ENCODE data around the gene PRKN.

The PRKN gene

DNA sequence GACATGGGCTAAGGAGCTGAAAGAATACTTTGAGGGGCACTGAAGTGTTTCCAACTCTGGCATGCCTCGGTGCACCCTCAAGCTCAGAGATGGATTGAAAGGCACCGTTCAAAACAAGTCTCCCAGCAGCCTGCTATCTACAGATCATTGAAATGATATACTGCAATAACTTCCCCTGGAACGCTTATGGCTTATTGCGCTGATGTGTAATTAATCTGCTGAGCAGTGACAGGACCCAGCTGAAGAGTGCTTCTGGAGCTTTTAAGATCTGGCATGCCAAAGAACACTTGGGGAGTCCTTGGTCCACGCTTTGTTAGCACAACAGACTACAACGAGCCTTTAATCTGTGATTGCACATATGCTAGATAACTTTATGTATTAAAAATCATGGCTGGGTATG, 708.2 kb downstream of the PRKN start:
- no peak for DNase-seq

DNA sequence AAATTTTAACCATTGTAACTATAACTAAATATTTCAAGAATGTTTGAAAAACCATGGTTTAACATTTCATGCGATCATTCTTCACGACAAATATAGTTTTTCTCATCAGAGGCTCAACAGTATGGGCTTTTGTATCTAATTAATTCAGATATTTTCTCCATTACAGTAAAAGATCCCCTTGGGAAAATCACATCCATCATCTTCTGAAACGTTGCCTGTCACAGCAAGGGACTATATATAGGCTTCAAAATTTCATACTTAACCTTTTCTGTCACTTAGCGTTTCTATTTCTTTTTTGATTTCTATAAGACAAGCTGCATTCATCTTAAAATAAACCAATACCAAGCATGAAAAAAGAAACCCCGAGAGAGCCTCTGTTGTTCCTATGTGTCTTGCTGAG, 710.0 kb downstream of the PRKN start:
- no peak for DNase-seq

DNA sequence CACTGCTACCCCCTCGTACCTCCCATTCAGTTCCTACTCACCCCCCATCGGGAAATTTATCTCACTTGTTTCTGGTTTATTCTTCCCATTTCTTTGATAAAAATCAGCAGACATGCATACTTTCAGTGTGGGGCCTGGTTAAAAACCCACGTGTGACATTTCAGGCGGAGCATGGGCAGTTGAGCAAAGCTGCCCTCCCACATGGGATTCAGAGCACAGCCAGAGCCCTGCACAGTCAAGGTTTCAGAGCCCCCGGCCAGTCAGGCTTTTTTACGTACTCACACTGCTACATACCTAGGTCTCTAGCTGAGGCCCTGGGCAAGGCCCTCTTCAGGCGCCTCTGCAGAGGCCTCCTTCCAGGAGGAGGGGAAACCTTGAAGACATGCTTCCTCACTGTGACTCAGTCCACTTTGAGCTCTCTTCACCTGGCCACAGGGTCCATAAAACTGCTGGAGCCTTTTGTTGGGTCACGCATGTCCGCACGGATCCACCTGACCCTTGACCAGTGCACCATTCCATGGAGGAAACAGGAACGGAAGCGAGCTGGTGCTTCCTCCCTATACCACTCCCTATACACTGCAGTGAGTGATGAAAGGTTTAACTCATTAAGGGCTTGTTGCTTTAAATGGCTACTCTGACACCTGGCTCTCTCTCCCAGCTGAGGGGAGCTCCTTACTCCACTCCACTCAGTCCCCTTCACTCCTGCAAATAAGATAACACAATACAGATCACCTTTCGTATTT, 713.3 kb downstream of the PRKN start:
- no peak for DNase-seq

DNA sequence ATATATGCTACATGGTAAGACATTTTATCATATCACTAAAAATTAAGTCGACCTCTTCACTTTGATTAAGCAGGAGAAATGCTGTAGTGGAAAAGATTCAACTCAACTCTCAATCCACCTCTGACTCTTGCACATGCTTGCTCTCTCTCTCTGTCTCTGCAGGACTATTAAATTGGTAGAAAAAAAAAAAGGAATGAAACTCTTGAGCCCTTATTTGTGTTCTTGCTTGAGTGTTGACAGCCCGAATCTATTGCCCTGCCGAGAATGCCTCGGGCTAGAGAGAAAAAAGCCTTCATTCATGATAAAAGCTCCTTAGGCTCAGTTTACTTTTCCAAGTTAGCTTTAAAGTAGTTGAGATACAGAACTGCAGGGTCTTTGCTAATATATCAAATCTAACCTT, 722.2 kb downstream of the PRKN start:
- DNase-seq: no peak

DNA sequence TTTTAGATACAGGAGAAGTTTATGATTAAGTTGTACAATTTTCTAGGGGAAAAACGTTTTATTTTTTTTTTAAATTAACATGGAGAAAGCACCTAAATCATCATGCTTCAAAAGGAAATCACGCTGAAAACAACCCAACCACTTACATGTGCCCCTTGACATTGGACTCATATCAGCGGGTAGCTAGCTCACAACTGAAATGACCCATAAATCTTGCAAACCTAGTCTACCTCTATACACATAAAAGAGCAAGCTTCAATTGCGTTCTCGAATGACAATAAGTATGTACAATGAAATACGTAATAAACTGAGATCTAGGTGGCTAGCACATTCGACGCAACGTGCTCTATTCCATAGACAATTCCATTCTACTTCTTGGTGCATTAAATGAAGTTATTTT, 730.8 kb downstream of the PRKN start:
- no peak for DNase-seq

DNA sequence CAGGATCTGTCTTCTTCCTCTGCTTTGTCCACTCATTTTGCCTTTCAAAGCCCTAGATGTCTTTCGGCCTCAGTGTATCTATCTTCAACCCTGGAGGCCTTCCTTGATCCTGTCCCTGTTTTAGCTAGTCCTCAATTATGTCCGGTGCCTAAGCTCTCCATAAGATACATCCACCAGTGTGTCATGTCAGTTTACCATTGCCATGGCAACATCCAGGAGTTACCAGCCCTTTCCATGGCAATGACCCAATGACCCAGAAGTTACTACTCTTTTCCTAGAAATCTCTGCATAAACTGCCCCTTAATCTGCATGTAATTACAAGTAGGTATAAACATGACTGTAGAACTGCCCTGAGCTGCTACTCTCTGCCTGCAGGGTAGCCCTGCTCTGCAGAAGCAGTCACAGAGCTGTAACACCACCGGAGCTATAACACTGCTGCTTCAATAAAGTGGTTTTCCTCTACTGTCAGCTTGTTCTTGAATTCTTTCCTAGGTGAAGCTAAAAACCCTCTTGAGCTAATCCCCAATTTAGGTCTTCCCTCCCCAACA, 741.6 kb downstream of the PRKN start:
- no peak for DNase-seq

DNA sequence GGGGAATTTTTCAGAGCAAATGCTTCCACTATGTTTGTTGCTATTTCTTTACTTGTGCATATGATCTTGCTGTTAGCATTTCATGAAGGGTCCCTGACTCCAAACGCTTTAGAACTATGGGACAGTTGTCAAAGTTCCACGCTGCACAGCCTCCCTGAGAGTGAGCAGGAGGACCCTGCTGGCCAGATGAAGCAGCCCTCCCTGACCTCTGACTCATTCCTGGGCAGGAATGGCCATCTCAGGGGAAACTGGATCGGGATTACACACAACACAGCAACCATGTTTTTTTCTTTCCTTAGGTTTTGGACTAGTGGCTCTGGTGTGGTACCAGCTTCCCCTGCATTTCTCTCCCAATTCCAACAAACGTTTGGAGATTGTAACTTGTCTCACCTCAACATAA, 742.9 kb downstream of the PRKN start:
- no peak for DNase-seq

DNA sequence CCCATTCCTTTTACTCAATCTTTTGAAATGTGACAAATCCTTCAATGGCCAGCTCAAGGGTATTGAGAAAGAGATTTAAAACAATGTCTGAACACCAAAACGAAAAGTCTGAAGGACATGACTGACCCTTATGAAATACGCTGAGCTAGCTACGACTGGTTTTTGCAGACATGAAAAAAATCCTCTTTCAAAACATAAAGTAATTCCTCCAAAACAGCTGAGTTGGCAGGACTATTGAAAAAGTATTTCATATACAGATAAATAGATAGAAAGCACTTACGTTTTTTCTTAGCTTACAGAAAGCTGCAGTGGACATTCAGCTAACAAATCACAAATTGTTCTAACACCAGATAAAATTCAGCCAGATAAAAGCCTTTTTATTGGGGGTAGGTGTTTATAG, 751.0 kb downstream of the PRKN start:
- DNase-seq: no peak

DNA sequence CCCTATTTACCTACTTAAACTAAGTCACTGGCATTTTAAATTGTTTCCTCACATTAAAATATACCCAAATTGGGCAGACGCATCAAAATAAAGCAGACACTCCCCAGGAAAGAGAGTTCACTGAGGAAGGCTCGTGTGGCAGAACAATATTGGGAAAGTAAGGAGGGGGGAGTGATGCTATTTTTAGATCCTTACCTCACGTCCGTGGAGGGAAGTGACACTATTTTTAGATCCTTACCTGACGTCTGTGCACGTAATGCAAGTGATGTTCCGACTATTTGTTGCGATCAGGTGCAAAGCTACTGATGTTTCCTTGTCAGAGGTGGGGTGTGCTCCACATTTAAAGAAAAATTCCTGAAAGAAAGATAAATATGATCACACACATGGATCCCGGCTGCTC, 754.5 kb downstream of the PRKN start:
- no peak for DNase-seq

DNA sequence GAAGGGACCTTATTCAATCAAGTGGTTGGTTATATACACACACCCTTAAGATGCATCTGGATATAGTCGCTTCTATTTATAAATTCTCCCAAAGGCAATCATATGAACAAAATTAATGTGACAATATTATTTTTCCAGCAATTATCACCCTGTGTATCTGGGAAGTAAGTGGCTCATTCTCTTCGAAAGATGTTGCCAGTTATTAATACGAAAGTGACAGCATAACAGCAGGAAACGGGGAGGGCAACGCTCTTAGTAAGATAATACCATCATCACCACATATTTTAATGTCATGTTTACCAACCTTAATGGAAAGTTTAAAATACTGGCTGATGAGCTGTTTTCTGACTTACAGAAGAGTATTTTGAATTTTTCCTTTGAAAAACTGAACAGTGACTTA, 756.5 kb downstream of the PRKN start:
- DNase-seq: no peak

DNA sequence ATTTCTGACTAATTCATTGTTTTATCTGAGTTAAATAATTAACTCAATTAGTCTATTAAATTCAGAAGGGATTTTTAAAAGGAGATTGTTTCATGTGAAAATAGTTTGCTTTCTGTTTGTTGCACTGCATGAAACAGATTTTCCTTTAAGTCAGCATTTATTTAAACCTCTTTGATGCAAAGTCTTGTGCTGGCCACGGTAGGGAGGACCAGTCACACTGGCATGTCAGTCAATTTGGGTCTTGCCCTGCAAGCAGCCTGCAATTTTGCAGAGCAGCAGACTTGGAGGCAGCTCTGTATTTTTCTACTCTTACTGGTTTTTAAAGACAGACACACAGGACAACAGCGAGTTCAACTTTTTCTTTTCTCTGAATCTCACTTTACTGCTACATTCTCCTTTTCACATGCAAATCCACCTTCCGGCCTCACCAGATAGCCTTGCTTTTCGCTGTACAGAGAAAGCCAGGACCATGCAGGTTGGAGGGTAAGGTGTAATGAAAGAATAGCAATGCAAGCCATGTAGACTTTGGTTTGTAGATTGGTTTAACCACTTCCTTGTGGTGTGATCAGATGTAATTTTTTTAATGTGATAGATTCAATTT, 763.8 kb downstream of the PRKN start:
- no peak for DNase-seq

DNA sequence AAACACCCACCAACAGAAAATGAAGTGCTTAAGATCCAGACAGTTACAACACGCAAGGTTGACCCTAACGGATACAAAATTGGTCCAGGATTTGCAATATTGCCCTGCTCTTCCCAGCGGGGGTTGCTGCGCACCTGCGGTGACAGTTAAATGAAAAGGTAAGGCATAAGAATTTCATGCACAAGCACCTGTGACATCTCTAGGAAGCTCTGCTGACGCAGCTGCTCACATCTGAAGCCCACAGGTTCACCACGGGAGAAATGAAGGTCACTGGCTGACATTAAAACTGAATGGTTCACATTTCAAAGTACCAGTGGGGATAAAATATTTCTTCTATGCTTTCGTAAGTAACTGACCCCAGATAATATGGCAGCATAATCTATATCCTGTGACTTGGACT, 764.4 kb downstream of the PRKN start:
- no peak for DNase-seq

DNA sequence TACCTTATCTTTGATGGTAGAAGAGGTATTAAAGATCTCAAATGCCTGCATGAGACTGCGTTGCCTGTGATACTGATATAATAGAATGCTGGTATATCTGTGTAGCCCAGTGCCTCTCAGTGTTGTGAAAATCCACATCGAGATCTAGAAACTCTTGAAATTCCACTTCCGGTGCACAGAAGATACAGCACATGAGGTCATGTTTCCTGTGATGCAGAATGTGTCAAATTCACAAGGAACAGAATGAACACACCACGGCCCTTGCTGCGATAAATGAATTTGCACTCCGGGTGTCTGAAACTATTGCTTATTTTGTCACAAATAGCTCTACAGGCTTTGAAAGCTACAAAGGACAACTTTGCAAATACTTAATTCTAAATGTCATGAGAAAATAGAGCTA, 765.8 kb downstream of the PRKN start:
- DNase-seq: no peak

DNA sequence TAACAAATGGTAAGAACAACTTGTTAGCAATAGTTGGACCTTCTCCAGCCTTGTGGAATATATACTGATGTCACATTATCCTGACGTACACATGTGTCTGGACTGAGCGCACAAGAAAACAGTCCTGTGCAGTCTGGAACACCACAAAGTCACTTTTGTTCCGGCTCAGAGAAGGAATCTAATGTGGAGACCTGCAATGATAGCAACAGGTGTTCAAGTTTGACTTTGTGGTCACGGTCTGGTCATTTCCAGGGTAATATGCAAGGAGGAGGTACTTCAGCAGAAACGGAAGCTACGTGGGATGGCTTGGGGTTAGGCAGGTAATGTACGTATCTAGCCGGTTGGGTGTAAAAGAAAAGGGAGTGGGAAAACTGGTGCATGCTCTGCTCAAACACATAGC, 766.5 kb downstream of the PRKN start:
- no peak for DNase-seq

DNA sequence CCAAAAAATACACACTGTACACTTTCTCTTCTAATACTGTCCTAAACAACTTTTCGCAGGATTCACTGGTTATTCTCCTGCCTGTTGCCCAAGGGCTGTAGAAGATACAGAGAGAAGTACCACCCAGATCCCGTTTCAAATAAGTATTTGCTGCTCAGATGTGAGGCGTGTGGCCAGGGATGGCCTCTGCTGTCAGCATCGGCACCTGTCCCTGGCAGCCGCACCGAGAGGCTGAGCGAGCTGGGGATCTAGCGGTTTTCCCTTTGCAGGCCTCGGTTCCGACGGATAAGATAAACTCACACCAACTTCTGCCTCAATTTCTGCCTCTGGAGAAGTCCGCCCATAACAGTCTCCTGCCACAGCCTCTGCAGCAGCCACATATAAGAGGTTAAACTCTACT, 768.5 kb downstream of the PRKN start:
- DNase-seq: no peak

DNA sequence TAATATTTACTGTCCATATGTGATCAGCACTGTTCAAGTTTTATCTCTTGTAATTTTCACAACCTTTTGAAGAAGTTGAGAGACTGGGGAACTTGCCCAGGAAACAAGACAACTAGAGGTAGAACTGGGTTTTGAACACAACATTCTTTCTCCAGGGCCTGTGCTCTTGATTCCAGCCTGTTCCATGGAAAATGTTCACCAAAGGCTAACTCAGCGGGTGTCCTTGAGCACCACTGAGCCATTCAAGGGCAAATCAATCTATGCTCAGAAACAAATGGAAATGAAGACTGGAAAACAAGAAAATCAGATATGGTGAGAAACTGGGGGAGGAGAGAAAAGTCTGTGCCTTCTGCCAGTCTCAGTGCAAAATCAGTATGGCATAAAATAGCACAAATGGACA, 771.5 kb downstream of the PRKN start:
- DNase-seq: no peak

DNA sequence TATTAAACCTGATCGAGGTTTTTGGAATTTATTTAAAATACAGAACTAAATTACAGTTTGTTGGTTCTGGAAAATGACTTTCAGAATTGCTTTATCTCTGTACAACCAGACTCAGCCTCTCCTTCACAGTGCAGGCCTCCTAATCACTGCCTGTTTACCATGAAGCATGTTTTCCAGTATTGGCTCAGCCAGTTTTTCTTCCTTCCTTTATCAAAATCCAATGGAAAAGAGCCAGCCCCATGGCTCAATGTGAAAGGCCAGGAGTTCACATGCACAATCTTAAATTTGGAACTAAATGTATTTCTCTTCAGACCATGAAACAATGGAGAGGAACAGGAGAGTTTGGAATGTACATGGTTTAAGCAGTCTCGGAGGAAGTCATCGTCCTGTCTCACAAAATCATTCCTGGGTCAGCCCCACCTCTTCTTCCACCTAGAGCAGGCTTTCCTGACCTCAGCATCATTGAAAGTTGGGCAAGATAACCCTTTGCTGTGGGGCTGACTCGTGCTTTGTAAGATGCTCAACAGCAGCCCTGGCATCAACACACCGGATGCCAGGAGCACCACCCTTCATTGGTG, 772.8 kb downstream of the PRKN start:
- no peak for DNase-seq

DNA sequence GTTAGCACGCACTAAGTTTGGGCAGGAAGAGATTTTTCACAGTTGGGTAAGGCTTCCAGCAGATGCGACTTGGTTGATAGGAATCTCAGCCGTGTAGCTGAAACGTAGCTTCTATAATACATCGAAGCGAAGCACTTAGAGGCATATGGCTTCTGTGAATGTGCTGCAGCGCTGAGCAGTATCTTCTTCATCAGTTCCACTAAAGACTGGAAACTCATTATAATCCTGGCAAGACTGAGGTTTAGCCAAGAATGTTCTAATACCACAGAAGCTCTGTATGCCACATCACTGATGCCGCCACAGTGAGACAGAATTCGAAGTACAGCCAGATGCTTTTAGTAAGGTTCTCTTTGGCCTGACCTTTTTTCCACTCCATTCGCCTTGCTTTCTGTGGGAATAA, 773.5 kb downstream of the PRKN start:
- DNase-seq: no peak

DNA sequence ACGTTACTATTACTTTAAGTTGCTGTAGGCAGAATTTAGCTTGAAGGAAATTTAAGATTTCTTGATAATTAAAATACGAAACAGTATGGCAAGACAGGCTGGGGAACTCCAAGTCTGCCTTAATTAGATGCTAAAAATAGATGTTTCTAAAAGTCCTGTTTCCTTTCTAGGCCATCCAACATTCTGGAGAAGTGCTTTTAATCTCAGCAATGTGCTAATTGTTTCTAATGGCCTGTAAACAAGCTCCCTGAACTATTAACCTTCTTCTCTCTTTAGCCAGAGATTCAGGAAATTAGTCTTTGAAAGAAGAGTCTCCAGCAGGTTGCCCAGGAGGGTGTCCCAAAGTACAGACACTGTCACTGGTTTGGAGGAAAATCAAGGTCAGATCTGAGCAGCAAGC, 776.4 kb downstream of the PRKN start:
- no peak for DNase-seq

DNA sequence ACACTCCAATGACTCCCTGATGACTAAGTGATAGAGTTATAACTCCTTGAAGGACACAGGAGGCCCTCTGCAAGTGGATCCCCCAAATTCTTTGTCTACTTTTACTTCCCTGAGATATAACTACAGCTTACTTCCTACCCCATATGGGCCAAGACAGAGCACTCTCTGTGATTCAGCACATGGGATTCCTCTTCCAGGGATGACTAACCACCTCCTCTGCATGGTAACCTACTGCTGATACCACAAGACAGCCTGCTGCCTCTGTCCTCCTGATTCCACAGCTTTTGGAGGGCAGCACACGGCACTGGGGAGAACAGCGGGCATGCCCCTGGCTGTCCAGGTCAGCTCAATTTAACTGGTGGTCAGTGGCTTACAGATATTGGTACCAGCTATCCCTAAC, 778.0 kb downstream of the PRKN start:
- no peak for DNase-seq

DNA sequence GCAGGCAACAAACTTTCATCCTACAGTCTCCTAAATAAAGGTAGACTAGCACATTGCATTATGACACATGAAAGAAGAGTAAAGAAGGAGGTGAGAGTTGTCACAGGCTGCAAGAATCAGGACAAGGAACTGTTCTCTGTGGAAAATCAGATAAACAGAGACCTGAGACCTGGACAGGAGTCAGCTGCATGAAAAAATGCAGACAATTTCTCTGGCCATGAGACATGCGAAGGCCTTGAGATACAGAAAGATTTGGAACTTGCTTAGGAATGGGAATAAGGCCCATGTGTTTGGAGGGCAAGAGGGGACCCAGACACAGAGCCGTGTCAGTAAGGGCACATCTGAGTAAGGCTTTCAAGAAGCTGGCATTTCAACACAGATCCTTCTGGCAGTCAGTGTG, 779.1 kb downstream of the PRKN start:
- no peak for DNase-seq

DNA sequence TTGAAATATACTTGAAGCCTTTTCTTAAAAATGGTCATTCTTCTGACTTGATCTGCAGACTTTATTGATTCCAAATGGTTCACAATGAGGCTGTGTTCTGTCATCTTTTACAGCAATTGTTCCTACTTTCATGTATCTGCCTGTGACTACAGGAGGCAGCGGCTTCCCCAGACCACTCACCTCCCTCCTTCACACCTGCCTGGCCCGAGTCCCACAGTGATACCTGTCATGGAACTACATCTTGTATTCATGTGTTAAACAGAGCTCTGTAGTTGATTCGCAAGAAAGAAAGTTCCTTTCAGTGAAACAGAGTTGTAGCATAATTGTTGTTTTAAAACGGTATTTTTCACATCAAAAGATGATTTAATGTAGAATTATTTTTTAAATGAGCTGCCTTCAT, 780.2 kb downstream of the PRKN start:
- no peak for DNase-seq

DNA sequence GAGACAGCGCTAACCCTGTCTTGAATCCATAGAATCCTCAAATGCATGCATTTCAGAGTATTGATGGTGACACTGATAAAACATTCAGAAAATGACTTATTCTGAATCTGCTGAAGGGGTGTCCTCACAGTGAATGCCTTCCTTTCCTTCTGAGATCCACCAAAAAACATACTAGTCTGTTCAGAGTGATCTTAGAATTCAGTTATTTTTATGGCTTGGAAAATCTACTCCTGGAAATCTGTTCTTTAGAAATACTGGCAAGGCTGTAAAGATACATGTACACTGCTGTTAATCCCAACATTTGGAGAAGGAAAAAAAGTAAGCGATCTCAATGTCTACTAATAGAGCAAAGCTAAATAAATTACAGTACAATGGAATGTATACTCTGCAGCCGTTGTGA, 781.1 kb downstream of the PRKN start:
- no peak for DNase-seq

DNA sequence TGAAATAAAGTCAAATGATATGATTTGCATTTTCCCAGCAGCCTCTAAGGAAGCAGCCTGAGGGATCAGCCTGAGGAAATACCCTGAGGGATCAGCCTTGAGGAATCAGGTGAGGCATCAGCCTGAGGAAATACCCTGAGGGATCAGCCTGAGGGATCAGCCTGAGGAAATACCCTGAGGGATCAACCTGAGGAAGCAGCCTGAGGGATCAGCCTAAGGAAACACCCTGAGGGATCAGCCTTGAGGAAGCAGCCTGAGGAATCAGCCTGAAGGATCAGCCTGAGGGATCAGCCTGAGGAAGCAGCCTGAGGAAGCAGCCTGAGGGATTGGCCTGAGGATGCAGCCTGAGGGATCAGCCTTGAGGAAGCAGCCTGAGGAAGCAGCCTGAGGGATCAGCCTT, 784.0 kb downstream of the PRKN start:
- no peak for DNase-seq

DNA sequence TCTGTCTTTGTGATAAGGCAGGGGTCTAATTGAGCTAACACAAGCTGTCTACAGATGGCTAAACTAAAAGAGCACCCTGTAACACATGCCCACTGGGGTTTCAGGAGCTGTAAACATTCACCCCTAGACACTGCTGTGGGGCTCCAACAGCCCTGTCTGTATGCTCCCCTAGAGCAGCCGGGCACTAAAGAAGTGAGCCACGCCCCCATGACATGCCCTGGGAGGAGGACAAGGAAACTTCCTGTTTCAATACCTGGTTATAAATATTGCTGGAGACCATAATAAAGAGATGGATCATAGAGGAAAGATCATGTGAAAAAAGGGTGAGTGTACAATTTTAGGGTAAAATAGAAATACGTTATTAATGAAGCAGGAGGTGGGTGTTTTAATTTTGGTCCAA, 786.0 kb downstream of the PRKN start:
- DNase-seq: no peak
